HCT116 (cell line): ENCODE measurements around the gene RNGTT. TPM values are rescaled to one million over a fixed set of nuclear protein-coding genes. Genes with fewer than 3 reads are reported as not detected.
"Not testable (repeated sequence)": the region's sequence is repeated elsewhere in the genome, so short reads cannot be mapped to it uniquely, and the experiment has no call there.

Experiments used
- ATAC-seq: fragments of 200-7000 bp; cut with Tn5 transposase; 2 replicates; pipeline ENCODE4 v1.9.1; 2020; ENCODE audit warnings: mild to moderate bottlenecking, moderate library complexity
- BruUV-seq: library from RNA; stranded (reverse); fragments of 400-500 nt; replicated peaks from 2 replicates; lab custom pipeline; 2021; lab: Mats Ljungman, UMichigan
- CTCF ChIA-PET: fragments of 300-600 bp; sonication (Branson Sonifier 250); formaldehyde crosslinking; loops from one replicate; lab custom pipeline; 2021; ENCODE audit warnings: antibody characterized with exemption; lab: Charles Lee
- POLR2A ChIA-PET: fragments of 300-600, 350-600 bp; sonication (Branson Sonifier 250); formaldehyde crosslinking; loops from one replicate; lab custom pipeline; 2021; ENCODE audit warnings: antibody characterized with exemption; lab: Charles Lee
- RAD21 ChIA-PET, 2 experiments: fragments of 300-600 bp; sonication (Branson Sonifier 250); formaldehyde crosslinking; loops; one replicate each; lab custom pipeline; 2023; ENCODE audit warnings: low total read pairs in 2 of 2; ENCODE audit not compliant: uncharacterized antibody in 2 of 2, unreplicated experiment in 2 of 2, low non-redundant PET in 1 of 2; lab: Charles Lee
- DNase-seq: peaks from one replicate; pipeline ENCODE4 v3.0.0-alpha.2; 2010; ENCODE audit warnings: low read depth, low spot score
- H2AFZ ChIP-seq: fragments of 200-600 bp; shearing (Covaris generic), sonication (generic); 2 replicates; pipeline ENCODE4 v1.6.1; 2017; ENCODE audit warnings: low read depth, mixed run types, mixed read lengths, antibody characterized with exemption, low read length; ENCODE audit not compliant: poor library complexity, severe bottlenecking
- H3K27ac ChIP-seq: 2 replicates; pipeline ENCODE4 v1.5.1; 2012; ENCODE audit warnings: low read depth, low read length
- H3K27me3 ChIP-seq: fragments of 200-600 bp; sonication (generic); 2 replicates; pipeline ENCODE4 v1.6.1; 2016; ENCODE audit warnings: mixed run types, low read length, mixed read lengths; ENCODE audit not compliant: insufficient read depth
- H3K36me3 ChIP-seq, 2 experiments: fragments of 200-500 bp in 1 of 2; fragments of 200-600 bp in 1 of 2; sonication (Bioruptor generic) in 1 of 2; sonication (generic) in 1 of 2; 2 replicates each; pipeline versions ENCODE4 v1.5.1 to v1.6.1; 2014 to 2016; ENCODE audit warnings: low read length in 2 of 2, inconsistent platforms in 1 of 2, mixed read lengths in 1 of 2, mixed run types in 1 of 2; ENCODE audit not compliant: insufficient read depth in 2 of 2, control insufficient read depth in 1 of 2
- H3K4me1 ChIP-seq, 2 experiments: fragments of 200-600 bp in 1 of 2; sonication (generic) in 1 of 2; 2 replicates each; pipeline versions ENCODE4 v1.5.1 to v1.6.1; 2012 to 2017; ENCODE audit warnings: low read length in 2 of 2, inconsistent platforms in 1 of 2, mild to moderate bottlenecking in 1 of 2, mixed read lengths in 1 of 2, mixed run types in 1 of 2, moderate library complexity in 1 of 2; ENCODE audit not compliant: insufficient read depth in 2 of 2, control insufficient read depth in 1 of 2
- H3K4me2 ChIP-seq: fragments of 200-600 bp; sonication (generic); 2 replicates; pipeline ENCODE4 v1.6.1; 2017; ENCODE audit warnings: mixed run types, low read length, mixed read lengths
- H3K4me3 ChIP-seq, 2 experiments: fragments of 200-600 bp in 1 of 2; sonication (generic) in 1 of 2; replicated peaks in 1 of 2; 2 replicates each; pipeline ENCODE4 v1.5.1; 2011 to 2016; ENCODE audit warnings: low read length in 2 of 2, control low read depth in 1 of 2, low read depth in 1 of 2, mild to moderate bottlenecking in 1 of 2, mixed read lengths in 1 of 2, mixed run types in 1 of 2
- H3K79me2 ChIP-seq: fragments of 200-600 bp; sonication (generic); 2 replicates; pipeline ENCODE4 v1.6.1; 2017; ENCODE audit warnings: mild to moderate bottlenecking, mixed run types, low read length, moderate library complexity, mixed read lengths; ENCODE audit not compliant: insufficient read depth
- H3K9ac ChIP-seq: fragments of 200-600 bp; sonication (generic); 2 replicates; pipeline ENCODE4 v1.6.1; 2016; ENCODE audit warnings: low read length, mixed read lengths
- H3K9me2 ChIP-seq: fragments of 200-600 bp; sonication (generic), shearing (Covaris generic); 2 replicates; pipeline ENCODE4 v1.6.1; 2017; ENCODE audit warnings: mixed run types, mild to moderate bottlenecking, moderate library complexity; ENCODE audit not compliant: insufficient read depth
- H3K9me3 ChIP-seq, 2 experiments: fragments of 200-500 bp in 1 of 2; fragments of 200-600 bp in 1 of 2; sonication (Bioruptor generic) in 1 of 2; sonication (generic) in 1 of 2; 2 replicates each; pipeline ENCODE4 v1.6.1; 2014 to 2017; ENCODE audit warnings: low read length in 2 of 2, mixed read lengths in 2 of 2, inconsistent platforms in 1 of 2, low read depth in 1 of 2, mild to moderate bottlenecking in 1 of 2, mixed run types in 1 of 2, moderate library complexity in 1 of 2; ENCODE audit not compliant: control insufficient read depth in 1 of 2, insufficient read depth in 1 of 2
- H4K20me1 ChIP-seq: fragments of 200-600 bp; sonication (generic), shearing (Covaris generic); 2 replicates; pipeline ENCODE4 v1.6.1; 2017; ENCODE audit warnings: mixed run types, mild to moderate bottlenecking, moderate library complexity; ENCODE audit not compliant: insufficient read depth
- CTCF ChIP-seq, 3 experiments: fragments of 200-600 bp in 1 of 3; sonication (generic) in 1 of 3; IDR thresholded peaks in 2 of 3; conservative IDR thresholded peaks in 1 of 3; 2 replicates each; pipeline ENCODE4 v1.5.1; 2012 to 2017; ENCODE audit warnings: low read depth in 2 of 3, low read length in 2 of 3, antibody characterized with exemption in 1 of 3, borderline replicate concordance in 1 of 3, control low read depth in 1 of 3, mild to moderate bottlenecking in 1 of 3, mixed read lengths in 1 of 3, mixed run types in 1 of 3, moderate library complexity in 1 of 3; ENCODE audit not compliant: insufficient read depth in 1 of 3
- EZH2phosphoT487 ChIP-seq: fragments of 200-600 bp; IDR thresholded peaks from 2 replicates; pipeline ENCODE4 v1.6.1; 2018; ENCODE audit warnings: antibody characterized with exemption, borderline replicate concordance
- POLR2AphosphoS5 ChIP-seq: IDR thresholded peaks from 2 replicates; pipeline ENCODE4 v1.6.1; 2011; ENCODE audit warnings: mild to moderate bottlenecking, low read depth, low read length, moderate library complexity
- RAD21 ChIP-seq: IDR thresholded peaks from 2 replicates; pipeline ENCODE4 v1.6.1; 2012; ENCODE audit warnings: low read depth, mild to moderate bottlenecking
- ZNF274 ChIP-seq: fragments of 200-500 bp; sonication (Bioruptor generic); IDR thresholded peaks from 2 replicates; pipeline ENCODE4 v1.6.1; 2014; ENCODE audit warnings: mild to moderate bottlenecking, low read depth, low read length, inconsistent platforms
- intact Hi-C: fragments of 100-400 bp; cut with micrococcal nuclease; formaldehyde crosslinking; loops from 2 replicates; pipeline ENCODE4 v1.10.0; 2022
- total RNA-seq: library from RNA; stranded (reverse); gene quantifications from one replicate; pipeline ENCODE4 v1.2.1, GENCODE V29; 2021; ENCODE audit not compliant: unreplicated experiment
- TF ChIP-seq, protein P1 (sequence below): IDR thresholded peaks from 2 replicates; pipeline ENCODE4 v1.6.1; 2012

The RNGTT gene
- total RNA-seq, 1 experiment from 2014 or later, result 23.0 TPM

DNA sequence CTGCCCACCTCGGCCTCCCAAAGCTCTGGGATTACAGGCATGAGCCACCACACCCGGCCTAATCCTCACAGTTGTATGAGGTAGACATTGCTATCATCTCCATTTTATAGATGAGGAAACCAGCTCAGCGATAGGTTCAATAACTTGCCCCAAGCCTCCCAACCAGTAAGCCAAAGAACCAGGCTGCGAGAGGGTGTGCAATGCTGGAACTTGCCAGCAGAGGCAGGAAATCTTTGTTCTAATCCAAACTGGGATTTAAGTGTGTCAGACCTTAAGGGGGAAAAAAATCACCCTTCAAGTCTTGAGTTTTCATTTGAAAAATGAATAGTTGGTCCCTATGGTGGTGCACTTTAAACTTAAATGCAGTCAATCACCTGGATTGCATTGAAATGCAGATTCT, 20.1 kb upstream of the RNGTT start:
- no peaks in the 10 kb centered on the region for H4K20me1 ChIP-seq
- ATAC-seq (peak; percentile 86), DNase-seq (peak; percentile 35)
- H3K9me3 ChIP-seq, result no peaks in the 10 kb centered on the region
- CTCF ChIA-PET, result interaction anchor here (1.0 to 2.8 kb wide), 19 partner anchors 10 to 627 kb away, joined by 3 to 43 read pairs (median 5); partner anchors contain the start of genes ANKRD6 and PM20D2
- no peak overlapping the region for H2AFZ ChIP-seq
- POLR2A ChIA-PET, result interaction anchor here (1.5 to 1.6 kb wide), 3 partner anchors 20 to 259 kb away, joined by 3 to 9 read pairs (median 5); partner anchors contain the start of genes PNRC1 and RNGTT
- no peak overlapping the region for H3K27ac ChIP-seq
- RAD21 ChIA-PET, result interaction anchor here (0.9 to 2.2 kb wide), 5 partner anchors 86 to 269 kb away, joined by 3 to 10 read pairs (median 5); partner anchors contain the start of genes PM20D2 (in 1 of the 2) and PNRC1 (in 1 of the 2)
- no peak for TF ChIP-seq EZH2phosphoT487
- no peak for TF ChIP-seq POLR2AphosphoS5
- peak; percentile 21 to 64 (median 58); a peak in 5 of 6 replicates for TF ChIP-seq CTCF (IDR thresholded peaks at IDR 0.05 in 2 of 3, conservative IDR thresholded peaks at IDR 0.05 in 1 of 3; ENCODE audit: borderline replicate concordance in 1 of 3, insufficient read depth in 1 of 3, low read depth in 2 of 3, low read length in 2 of 3)
- no peak for TF ChIP-seq ZNF274
- peak; percentile 43 for TF ChIP-seq RAD21
- TF ChIP-seq, protein P1, sequence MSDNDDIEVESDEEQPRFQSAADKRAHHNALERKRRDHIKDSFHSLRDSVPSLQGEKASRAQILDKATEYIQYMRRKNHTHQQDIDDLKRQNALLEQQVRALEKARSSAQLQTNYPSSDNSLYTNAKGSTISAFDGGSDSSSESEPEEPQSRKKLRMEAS, result no peak
- H3K79me2 ChIP-seq, result no peaks in the 10 kb centered on the region
- H3K9ac ChIP-seq, result no peak overlapping the region
- H3K27me3 ChIP-seq, result 0 out of 2 replicates have a peak, but pooled peaks cover 3% of the 10 kb centered on the region
- no TSS peak for BruUV-seq
- no peaks in the 10 kb centered on the region for H3K36me3 ChIP-seq
- intact Hi-C loops, result loop anchor here (2.0 to 10.0 kb wide), 2 partner anchors 161 to 385 kb away; partner anchors contain the start of gene PM20D2
- no peak overlapping the region for H3K4me3 ChIP-seq
- H3K9me2 ChIP-seq, result no peaks in the 10 kb centered on the region
- H3K4me2 ChIP-seq, result no peak overlapping the region
- H3K4me1 ChIP-seq, result 0 out of 4 replicates have a peak, but pooled peaks cover 2% of the 10 kb centered on the region in 2 experiments

- H3K27me3 ChIP-seq, H3K9ac ChIP-seq, H3K9me2 ChIP-seq, H4K20me1 ChIP-seq, H2AFZ ChIP-seq, H3K27ac ChIP-seq, H3K9me3 ChIP-seq, BruUV-seq, H3K4me2 ChIP-seq, DNase-seq, H3K4me3 ChIP-seq, H3K79me2 ChIP-seq, H3K4me1 ChIP-seq, H3K36me3 ChIP-seq: not testable (repeated sequence)
- intact Hi-C loops, result loop anchor here (2.0 to 10.0 kb wide), 2 partner anchors 162 to 386 kb away; partner anchors contain the start of gene PM20D2
- RAD21 ChIA-PET, result interaction anchor here (0.6 to 2.2 kb wide), 6 partner anchors 86 to 269 kb away, joined by 3 to 10 read pairs (median 4); partner anchors contain the start of genes PM20D2 (in 1 of the 2) and PNRC1 (in 1 of the 2)
- ATAC-seq, result peak; percentile 33; the same call in 1 of the 2 replicates
- CTCF ChIA-PET, result interaction anchor here (0.7 to 2.8 kb wide), 25 partner anchors 9 to 627 kb away, joined by 3 to 43 read pairs (median 4); partner anchors contain the start of genes ANKRD6 and PM20D2
- POLR2A ChIA-PET, result interaction anchor here (1.1 to 1.6 kb wide), 5 partner anchors 9 to 259 kb away, joined by 3 to 9 read pairs (median 3); partner anchors contain the start of genes PNRC1 and RNGTT
These were observed 19.7 kb upstream of the RNGTT start for GRCh38 chr6:88983129-88983528.
